Loucy (cell line): Measurements from ENCODE around the gene APOLD1.

Experiments
- H2AFZ ChIP-seq: fragments of 200-600 bp; sonication (generic); 2 replicates; pipeline ENCODE4 v1.6.0; 2016; ENCODE audit warnings: antibody characterized with exemption, mild to moderate bottlenecking, low read length, moderate library complexity
- H3F3A ChIP-seq: fragments of 200-600 bp; 2 replicates; pipeline ENCODE4 v1.6.0; 2016; ENCODE audit warnings: antibody characterized with exemption, low read depth, mild to moderate bottlenecking
- H3K27me3 ChIP-seq: fragments of 200-600 bp; sonication (generic); 2 replicates; pipeline ENCODE4 v1.6.1; 2014; ENCODE audit warnings: low read length, mild to moderate bottlenecking; ENCODE audit not compliant: insufficient read depth, poor library complexity, severe bottlenecking
- H3K36me3 ChIP-seq: fragments of 200-600 bp; sonication (generic); 2 replicates; pipeline ENCODE4 v1.6.1; 2016; ENCODE audit warnings: low read length; ENCODE audit not compliant: insufficient read depth
- H3K4me1 ChIP-seq: fragments of 200-600 bp; sonication (generic); 2 replicates; pipeline ENCODE4 v1.5.1; 2014; ENCODE audit warnings: low read length, mild to moderate bottlenecking; ENCODE audit not compliant: insufficient read depth, poor library complexity, severe bottlenecking
- H3K4me2 ChIP-seq: fragments of 200-600 bp; sonication (generic); 2 replicates; pipeline ENCODE4 v1.6.0; 2014; ENCODE audit warnings: antibody characterized with exemption, low read length, low read depth, mild to moderate bottlenecking; ENCODE audit not compliant: poor library complexity, severe bottlenecking
- H3K4me3 ChIP-seq: fragments of 200-600 bp; sonication (generic); 2 replicates; pipeline ENCODE4 v1.5.1; 2014; ENCODE audit warnings: low read length, mild to moderate bottlenecking, mixed read lengths; ENCODE audit not compliant: poor library complexity, severe bottlenecking
- H3K79me2 ChIP-seq: fragments of 200-600 bp; sonication (generic); 2 replicates; pipeline ENCODE4 v1.6.1; 2014; ENCODE audit warnings: low read length; ENCODE audit not compliant: insufficient read depth
- H3K9ac ChIP-seq: fragments of 200-600 bp; sonication (generic); 2 replicates; pipeline ENCODE4 v1.6.0; 2014; ENCODE audit warnings: mild to moderate bottlenecking, low read depth, low read length, moderate library complexity; ENCODE audit not compliant: poor library complexity, severe bottlenecking
- H3K9me2 ChIP-seq: fragments of 200-600 bp; sonication (generic); replicated peaks from 2 replicates; pipeline ENCODE4 v1.6.1; 2016; ENCODE audit warnings: low read depth, low read length, mixed read lengths
- H3K9me3 ChIP-seq: fragments of 200-600 bp; sonication (generic); 2 replicates; pipeline ENCODE4 v1.6.1; 2014; ENCODE audit warnings: mild to moderate bottlenecking, antibody characterized with exemption, low read length, low read depth; ENCODE audit not compliant: insufficient read depth
- H4K20me1 ChIP-seq: fragments of 200-600 bp; sonication (generic); 2 replicates; pipeline ENCODE4 v1.6.0; 2014; ENCODE audit warnings: antibody characterized with exemption, low read length, mild to moderate bottlenecking; ENCODE audit not compliant: insufficient read depth, poor library complexity, severe bottlenecking
- EZH2phosphoT487 ChIP-seq: fragments of 200-600 bp; IDR thresholded peaks from 2 replicates; pipeline ENCODE4 v1.6.1; 2018; ENCODE audit warnings: antibody characterized with exemption, mild to moderate bottlenecking, moderate library complexity, borderline replicate concordance
- TF ChIP-seq, protein P1 (sequence below): fragments of 200-600 bp; sonication (generic); conservative IDR thresholded peaks from 2 replicates; pipeline ENCODE4 v1.5.1; 2014; ENCODE audit warnings: mild to moderate bottlenecking, antibody characterized with exemption, low read length

Gene APOLD1

GRCh38 chr12:12790956-12791355 is 5.5 kb downstream of the APOLD1 start:
- H3K79me2 ChIP-seq = peaks cover 17% of the 10 kb centered on the region
- H3K36me3 ChIP-seq = no peaks in the 10 kb centered on the region
- no peak overlapping the region for H3K4me3 ChIP-seq
- H4K20me1 ChIP-seq = no peaks in the 10 kb centered on the region
- no peaks in the 10 kb centered on the region for H3K9me3 ChIP-seq
- TF ChIP-seq, protein P1, sequence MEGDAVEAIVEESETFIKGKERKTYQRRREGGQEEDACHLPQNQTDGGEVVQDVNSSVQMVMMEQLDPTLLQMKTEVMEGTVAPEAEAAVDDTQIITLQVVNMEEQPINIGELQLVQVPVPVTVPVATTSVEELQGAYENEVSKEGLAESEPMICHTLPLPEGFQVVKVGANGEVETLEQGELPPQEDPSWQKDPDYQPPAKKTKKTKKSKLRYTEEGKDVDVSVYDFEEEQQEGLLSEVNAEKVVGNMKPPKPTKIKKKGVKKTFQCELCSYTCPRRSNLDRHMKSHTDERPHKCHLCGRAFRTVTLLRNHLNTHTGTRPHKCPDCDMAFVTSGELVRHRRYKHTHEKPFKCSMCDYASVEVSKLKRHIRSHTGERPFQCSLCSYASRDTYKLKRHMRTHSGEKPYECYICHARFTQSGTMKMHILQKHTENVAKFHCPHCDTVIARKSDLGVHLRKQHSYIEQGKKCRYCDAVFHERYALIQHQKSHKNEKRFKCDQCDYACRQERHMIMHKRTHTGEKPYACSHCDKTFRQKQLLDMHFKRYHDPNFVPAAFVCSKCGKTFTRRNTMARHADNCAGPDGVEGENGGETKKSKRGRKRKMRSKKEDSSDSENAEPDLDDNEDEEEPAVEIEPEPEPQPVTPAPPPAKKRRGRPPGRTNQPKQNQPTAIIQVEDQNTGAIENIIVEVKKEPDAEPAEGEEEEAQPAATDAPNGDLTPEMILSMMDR = no peak
- no peak for TF ChIP-seq EZH2phosphoT487
- H3K4me2 ChIP-seq = no peak overlapping the region
- H3K4me1 ChIP-seq = peaks cover 27% of the 10 kb centered on the region
- no peak overlapping the region for H2AFZ ChIP-seq
- no peaks in the 10 kb centered on the region for H3F3A ChIP-seq
- H3K9me2 ChIP-seq = no peaks in the 10 kb centered on the region
- H3K27me3 ChIP-seq = no peaks in the 10 kb centered on the region
- H3K9ac ChIP-seq = no peak overlapping the region

GRCh38 chr12:12791756-12792369 is 6.4 kb downstream of the APOLD1 start:
- Histone ChIP-seq H3F3A (no peaks in the 10 kb centered on the region), H3K79me2 (peaks cover 11% of the 10 kb centered on the region), H3K4me1 (peaks cover 20% of the 10 kb centered on the region), H3K9ac (no peak overlapping the region), H2AFZ (no peak overlapping the region), H3K4me3 (no peak overlapping the region), H3K4me2 (no peak overlapping the region), H3K36me3 (no peaks in the 10 kb centered on the region), H3K27me3 (no peaks in the 10 kb centered on the region), H3K9me3 (no peaks in the 10 kb centered on the region), H3K9me2 (no peaks in the 10 kb centered on the region), H4K20me1 (no peaks in the 10 kb centered on the region)
- TF ChIP-seq EZH2phosphoT487 = no peak
- TF ChIP-seq, protein P1 = no peak

DNA sequence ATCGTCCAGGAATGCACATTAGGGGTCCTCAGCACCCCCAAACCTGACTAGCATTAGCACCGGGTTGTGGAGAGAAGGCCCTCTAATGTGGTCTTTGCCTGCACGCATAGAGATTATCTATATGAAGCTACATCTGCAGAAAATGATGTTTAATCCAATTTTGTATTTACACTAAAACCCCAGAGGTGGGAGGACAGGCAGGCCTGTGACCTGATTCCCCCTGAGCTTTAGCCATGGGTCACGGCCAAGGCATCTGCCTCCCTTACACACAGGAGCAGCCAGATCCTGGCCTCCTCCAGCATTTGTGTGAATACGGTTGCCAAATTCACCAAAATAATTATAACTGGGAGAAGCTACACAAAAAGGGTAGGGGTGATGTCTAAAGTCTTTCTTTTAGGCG is 7.0 kb downstream of the APOLD1 start:
- no peaks in the 10 kb centered on the region for H3K9me3 ChIP-seq
- H3K4me1 ChIP-seq = peaks cover 21% of the 10 kb centered on the region
- no peak for TF ChIP-seq EZH2phosphoT487
- TF ChIP-seq, protein P1 = no peak
- H4K20me1 ChIP-seq = no peaks in the 10 kb centered on the region
- H3K9ac ChIP-seq = no peak overlapping the region
- no peaks in the 10 kb centered on the region for H3K27me3 ChIP-seq
- peaks cover 6% of the 10 kb centered on the region for H3K79me2 ChIP-seq
- no peaks in the 10 kb centered on the region for H3K36me3 ChIP-seq
- no peak overlapping the region for H3K4me3 ChIP-seq
- H2AFZ ChIP-seq = no peak overlapping the region
- no peak overlapping the region for H3K4me2 ChIP-seq
- H3F3A ChIP-seq = no peaks in the 10 kb centered on the region
- H3K9me2 ChIP-seq = no peaks in the 10 kb centered on the region
